Psoas muscle (tissue), 8 donors: ENCODE results near the gene SYCN. TPM values are rescaled to one million over a fixed set of nuclear protein-coding genes. Genes with fewer than 3 reads are reported as not detected.

Experiments used
- ATAC-seq, 4 donors: fragments of 200-7000 bp; cut with Tn5 transposase; one replicate each; pipeline ENCODE4 v1.9.1; 2020; ENCODE audit warnings: moderate library complexity in 3 of 4, mild to moderate bottlenecking in 2 of 4
- DNase-seq, 2 donors: peaks; one replicate each; pipeline ENCODE4 v3.0.0-alpha.2; 2020
- H3K27ac ChIP-seq: fragments of 200-600 bp; one replicate; pipeline ENCODE4 v1.8.0; 2022
- H3K27me3 ChIP-seq, 3 donors: fragments of 200-600 bp in 1 of 3; one replicate each; pipeline versions ENCODE4 v1.6.1 to v1.8.0; 2013 to 2022; ENCODE audit warnings: low read length in 2 of 3, mild to moderate bottlenecking in 2 of 3, moderate library complexity in 1 of 3; ENCODE audit not compliant: insufficient read depth in 3 of 3
- H3K36me3 ChIP-seq, 2 donors: fragments of 200-600 bp in 1 of 2; one replicate each; pipeline versions ENCODE4 v1.6.1 to v1.8.0; 2013 to 2022; ENCODE audit warnings: low read depth in 1 of 2, mild to moderate bottlenecking in 1 of 2, moderate library complexity in 1 of 2; ENCODE audit not compliant: insufficient read depth in 1 of 2
- H3K4me1 ChIP-seq: fragments of 200-600 bp; one replicate; pipeline ENCODE4 v1.8.0; 2022
- H3K4me3 ChIP-seq: fragments of 200-600 bp; one replicate; pipeline ENCODE4 v1.8.0; 2022; ENCODE audit warnings: mild to moderate bottlenecking
- H3K9me3 ChIP-seq: fragments of 200-600 bp; one replicate; pipeline ENCODE4 v1.8.0; 2022
- CTCF ChIP-seq: fragments of 200-600 bp; IDR thresholded peaks from one replicate; pipeline ENCODE4 v1.8.0; 2022; ENCODE audit warnings: antibody characterized with exemption
- WGBS, 3 donors: extraction: QIAGEN DNeasy Blood & Tissue Kit; methylation state at CpG; one replicate each; pipeline versions ENCODE4 v1.1.6 to v1.1.7; 2013; 5-methylcytosine and 5-hydroxymethylcytosine counted together
- intact Hi-C, 2 donors: fragments of 100-400 bp; cut with DNase I; formaldehyde crosslinking; loops; one replicate each; pipeline versions ENCODE4 v1.11.0 to v1.14.2; 2022
- polyA plus RNA-seq, 3 donors: library from polyadenylated mRNA; stranded (reverse); fragments of 200-250 nt; gene quantifications; one replicate each; pipeline ENCODE4 v1.2.3, GENCODE V29; 2013
- total RNA-seq, 4 donors: library from RNA; stranded (reverse); fragmentation: NEBNext Ultra II Directional in 2 of 4; extraction: Animal tissue kit (Norgen Biotek cat#: 25700) in 2 of 4; gene quantifications; one replicate each; pipeline versions ENCODE4 v1.2.1 to v1.2.4, GENCODE V29; 2021 to 2023
- donor health status: healthy with polysubstance abuse.
- donor health status: DM: no; HTN: no; CAD: no; lungs with moderate emphysema.
- donor health status: Bipolar disorder and iron deficiency.
- donor health status: healthy.
- donor health status: DM: yes; HTN: yes; CAD: no.
- donor health status: DM: no; HTN: no; CAD: no.
- donor health status: DM: no; HTN: no; CAD: no.
- donor health status: DM: yes; HTN: yes; CAD: no.

Gene SYCN
- total and polyA plus RNA-seq, 7 donors: 1.3 TPM; not detected in 6

GRCh38 chr19:39178296-39179006 lies 25.6 kb downstream of the SYCN start:
- no peaks in the 10 kb centered on the region for H3K27me3 ChIP-seq
- no peaks in the 10 kb centered on the region for H3K9me3 ChIP-seq
- H3K27ac ChIP-seq: no peak overlapping the region
- WGBS, 3 donors: 91 to 93% (median 93%) methylated on average over 28 to 30 of the region's 30 CpGs
- TF ChIP-seq CTCF: no peak
- H3K4me3 ChIP-seq: no peak overlapping the region
- DNase-seq (no peak), ATAC-seq (no peak)
- H3K36me3 ChIP-seq: peaks cover 5 to 45% of the 10 kb centered on the region in 2 donors
- intact Hi-C loops: no loop called here
- no peaks in the 10 kb centered on the region for H3K4me1 ChIP-seq

GRCh38 chr19:39177736-39178135 lies 26.3 kb downstream of the SYCN start:
- DNase-seq: no peak
- H3K27me3 ChIP-seq: no peaks in the 10 kb centered on the region
- no peak overlapping the region for H3K27ac ChIP-seq
- H3K9me3 ChIP-seq: no peaks in the 10 kb centered on the region
- no peak overlapping the region for H3K4me3 ChIP-seq
- WGBS, 3 donors: 91 to 93% (median 93%) methylated on average over 11 of the region's 11 CpGs
- no peak for ATAC-seq
- H3K36me3 ChIP-seq: peaks cover 5 to 45% of the 10 kb centered on the region in 2 donors
- no peaks in the 10 kb centered on the region for H3K4me1 ChIP-seq
- TF ChIP-seq CTCF: no peak
- intact Hi-C loops: no loop called here

GRCh38 chr19:39177110-39177699 lies 26.9 kb downstream of the SYCN start:
- H3K27me3 ChIP-seq: no peaks in the 10 kb centered on the region
- 91 to 98% (median 93%) methylated on average over 9 to 10 of the region's 10 CpGs for WGBS, 3 donors
- peaks cover 5 to 45% of the 10 kb centered on the region in 2 donors for H3K36me3 ChIP-seq
- DNase-seq: no peak
- H3K9me3 ChIP-seq: no peaks in the 10 kb centered on the region
- intact Hi-C loops: no loop called here
- TF ChIP-seq CTCF: no peak
- no peak overlapping the region for H3K4me3 ChIP-seq
- H3K4me1 ChIP-seq: no peaks in the 10 kb centered on the region
- ATAC-seq: no peak
- H3K27ac ChIP-seq: no peak overlapping the region

GRCh38 chr19:39175564-39175963 lies 28.5 kb downstream of the SYCN start:
- Histone ChIP-seq H3K9me3 (no peaks in the 10 kb centered on the region), H3K36me3 (peaks cover 5 to 50% of the 10 kb centered on the region in 2 donors), H3K4me1 (no peaks in the 10 kb centered on the region), H3K27ac (no peak overlapping the region), H3K4me3 (no peak overlapping the region), H3K27me3 (no peaks in the 10 kb centered on the region)
- no peak for ATAC-seq
- WGBS, 3 donors: 87 to 94% (median 90%) methylated on average over 7 of the region's 7 CpGs
- no peak for DNase-seq
- intact Hi-C loops: no loop called here
- TF ChIP-seq CTCF: no peak
